ENCODE results near the gene ALDOB. TPM values are rescaled to one million over a fixed set of nuclear protein-coding genes. Genes with fewer than 3 reads are reported as not detected.

Gene ALDOB
- polyA plus RNA-seq (not detected in 2 replicates), polyA minus RNA-seq (not detected in 2 replicates)

DNA sequence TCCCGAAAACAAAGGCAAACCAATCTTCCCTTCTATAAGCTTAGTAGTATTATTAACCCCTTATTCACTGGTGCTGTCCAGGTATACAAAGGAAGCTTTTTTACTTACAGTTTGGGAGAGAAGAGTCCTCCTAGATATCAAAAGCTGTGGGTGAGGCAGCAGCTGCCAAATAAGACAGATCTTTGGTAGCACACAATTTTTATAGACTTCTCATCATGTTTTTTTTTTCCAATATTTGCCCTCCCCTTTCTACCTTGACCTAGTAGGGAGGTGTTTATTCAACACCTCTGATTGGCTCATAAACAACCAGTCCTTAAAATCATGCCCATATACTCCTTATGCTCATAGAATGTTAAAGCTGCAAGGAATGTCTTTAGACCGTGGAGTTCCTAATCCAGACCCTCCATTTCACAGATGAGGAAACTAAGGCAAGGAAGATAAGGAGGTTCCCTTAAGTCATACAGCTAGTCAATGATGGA, at the start of gene ALDOB:
ALDOB (minus strand) TSS at position 174 of the 479 bp plus-strand sequence. CDS start 4,887 bp downstream, outside the sequence.
- no peak within 1 kb of the TSS for H3K4me3 ChIP-seq (ENCODE audit: low read length)
- H3K36me3 ChIP-seq (ENCODE audit: insufficient read depth, low read length) = no peaks in the 10 kb centered on the region
- H3K4me2 ChIP-seq (ENCODE audit: low read length) = no peak within 1 kb of the TSS
- H4K20me1 ChIP-seq (ENCODE audit: insufficient read depth) = no peaks in the 10 kb centered on the region
- no peaks in the 10 kb centered on the region for H3K79me2 ChIP-seq (replicated peaks; ENCODE audit: insufficient read depth, low read length)
- no peak within 1 kb of the TSS for H3K27ac ChIP-seq (ENCODE audit: low read length)
- no peak within 1 kb of the TSS for H3K9ac ChIP-seq (ENCODE audit: low read length)
- H3K9me3 ChIP-seq (ENCODE audit: low read length) = no peaks in the 10 kb centered on the region
- TF ChIP-seq SMC3 (conservative IDR thresholded peaks at IDR 0.05; ENCODE audit: poor library complexity) (no peak), POLR2AphosphoS5 (IDR thresholded peaks at IDR 0.05) (no peak), EP300 (conservative IDR thresholded peaks at IDR 0.05; ENCODE audit: poor library complexity, severe bottlenecking) (no peak), EZH2 (IDR thresholded peaks at IDR 0.05; ENCODE audit: borderline replicate concordance, insufficient read depth, low read length, poor library complexity, severe bottlenecking) (no peak), TAF1 (IDR thresholded peaks at IDR 0.05; ENCODE audit: low read depth) (no peak), MXI1 (conservative IDR thresholded peaks at IDR 0.05; ENCODE audit: poor library complexity, severe bottlenecking) (no peak), RAD21 (conservative IDR thresholded peaks at IDR 0.05) (no peak)
- TF ChIP-seq, protein P1, sequence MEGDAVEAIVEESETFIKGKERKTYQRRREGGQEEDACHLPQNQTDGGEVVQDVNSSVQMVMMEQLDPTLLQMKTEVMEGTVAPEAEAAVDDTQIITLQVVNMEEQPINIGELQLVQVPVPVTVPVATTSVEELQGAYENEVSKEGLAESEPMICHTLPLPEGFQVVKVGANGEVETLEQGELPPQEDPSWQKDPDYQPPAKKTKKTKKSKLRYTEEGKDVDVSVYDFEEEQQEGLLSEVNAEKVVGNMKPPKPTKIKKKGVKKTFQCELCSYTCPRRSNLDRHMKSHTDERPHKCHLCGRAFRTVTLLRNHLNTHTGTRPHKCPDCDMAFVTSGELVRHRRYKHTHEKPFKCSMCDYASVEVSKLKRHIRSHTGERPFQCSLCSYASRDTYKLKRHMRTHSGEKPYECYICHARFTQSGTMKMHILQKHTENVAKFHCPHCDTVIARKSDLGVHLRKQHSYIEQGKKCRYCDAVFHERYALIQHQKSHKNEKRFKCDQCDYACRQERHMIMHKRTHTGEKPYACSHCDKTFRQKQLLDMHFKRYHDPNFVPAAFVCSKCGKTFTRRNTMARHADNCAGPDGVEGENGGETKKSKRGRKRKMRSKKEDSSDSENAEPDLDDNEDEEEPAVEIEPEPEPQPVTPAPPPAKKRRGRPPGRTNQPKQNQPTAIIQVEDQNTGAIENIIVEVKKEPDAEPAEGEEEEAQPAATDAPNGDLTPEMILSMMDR (IDR thresholded peaks at IDR 0.05; ENCODE audit: poor library complexity, severe bottlenecking) = no peak
- TF ChIP-seq, protein P2, sequence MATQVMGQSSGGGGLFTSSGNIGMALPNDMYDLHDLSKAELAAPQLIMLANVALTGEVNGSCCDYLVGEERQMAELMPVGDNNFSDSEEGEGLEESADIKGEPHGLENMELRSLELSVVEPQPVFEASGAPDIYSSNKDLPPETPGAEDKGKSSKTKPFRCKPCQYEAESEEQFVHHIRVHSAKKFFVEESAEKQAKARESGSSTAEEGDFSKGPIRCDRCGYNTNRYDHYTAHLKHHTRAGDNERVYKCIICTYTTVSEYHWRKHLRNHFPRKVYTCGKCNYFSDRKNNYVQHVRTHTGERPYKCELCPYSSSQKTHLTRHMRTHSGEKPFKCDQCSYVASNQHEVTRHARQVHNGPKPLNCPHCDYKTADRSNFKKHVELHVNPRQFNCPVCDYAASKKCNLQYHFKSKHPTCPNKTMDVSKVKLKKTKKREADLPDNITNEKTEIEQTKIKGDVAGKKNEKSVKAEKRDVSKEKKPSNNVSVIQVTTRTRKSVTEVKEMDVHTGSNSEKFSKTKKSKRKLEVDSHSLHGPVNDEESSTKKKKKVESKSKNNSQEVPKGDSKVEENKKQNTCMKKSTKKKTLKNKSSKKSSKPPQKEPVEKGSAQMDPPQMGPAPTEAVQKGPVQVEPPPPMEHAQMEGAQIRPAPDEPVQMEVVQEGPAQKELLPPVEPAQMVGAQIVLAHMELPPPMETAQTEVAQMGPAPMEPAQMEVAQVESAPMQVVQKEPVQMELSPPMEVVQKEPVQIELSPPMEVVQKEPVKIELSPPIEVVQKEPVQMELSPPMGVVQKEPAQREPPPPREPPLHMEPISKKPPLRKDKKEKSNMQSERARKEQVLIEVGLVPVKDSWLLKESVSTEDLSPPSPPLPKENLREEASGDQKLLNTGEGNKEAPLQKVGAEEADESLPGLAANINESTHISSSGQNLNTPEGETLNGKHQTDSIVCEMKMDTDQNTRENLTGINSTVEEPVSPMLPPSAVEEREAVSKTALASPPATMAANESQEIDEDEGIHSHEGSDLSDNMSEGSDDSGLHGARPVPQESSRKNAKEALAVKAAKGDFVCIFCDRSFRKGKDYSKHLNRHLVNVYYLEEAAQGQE (IDR thresholded peaks at IDR 0.05; ENCODE audit: borderline replicate concordance) = no peak
- H3F3A ChIP-seq (ENCODE audit: insufficient read depth, low read length, poor library complexity, severe bottlenecking) = no peaks in the 10 kb centered on the region
- no peaks in the 10 kb centered on the region for H3K9me2 ChIP-seq (ENCODE audit: insufficient read depth, low read length)
- H3K27me3 ChIP-seq (ENCODE audit: insufficient read depth, low read depth, low read length) = no peaks in the 10 kb centered on the region
- no peak within 1 kb of the TSS for H2AFZ ChIP-seq (ENCODE audit: low read depth, low read length)

DNA sequence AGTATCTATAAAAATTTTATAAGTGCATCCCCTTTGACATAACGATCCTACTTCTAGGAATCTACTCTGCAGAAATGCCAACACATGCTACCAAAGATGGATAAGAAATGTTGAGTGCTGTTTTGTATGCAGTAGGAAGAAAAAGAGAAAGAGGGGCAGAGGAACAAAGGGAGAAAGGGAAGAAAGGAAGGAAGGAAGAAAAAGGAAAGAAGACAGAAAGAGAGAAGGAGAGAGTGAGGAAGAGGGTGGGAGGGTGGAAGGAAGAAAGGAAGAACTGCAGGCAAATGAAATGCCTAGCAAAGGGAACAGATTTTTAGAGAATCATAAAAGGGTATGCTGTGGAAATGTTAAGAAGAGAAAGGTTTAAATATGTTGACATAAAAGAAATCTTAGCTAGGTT, 48.5 kb upstream of the ALDOB start:
- Histone ChIP-seq H2AFZ (ENCODE audit: low read depth, low read length) (no peak overlapping the region), H3K9me2 (ENCODE audit: insufficient read depth, low read length) (no peaks in the 10 kb centered on the region), H4K20me1 (ENCODE audit: insufficient read depth) (no peaks in the 10 kb centered on the region), H3K27me3 (ENCODE audit: insufficient read depth, low read depth, low read length) (peaks cover 11% of the 10 kb centered on the region), H3K4me3 (ENCODE audit: low read length) (no peak overlapping the region), H3K4me2 (ENCODE audit: low read length) (no peak overlapping the region), H3K79me2 (replicated peaks; ENCODE audit: insufficient read depth, low read length) (peaks cover 5% of the 10 kb centered on the region), H3K27ac (ENCODE audit: low read length) (no peak overlapping the region), H3K36me3 (ENCODE audit: insufficient read depth, low read length) (no peaks in the 10 kb centered on the region), H3K9ac (ENCODE audit: low read length) (no peak overlapping the region), H3K9me3 (ENCODE audit: low read length) (no peaks in the 10 kb centered on the region), H3F3A (ENCODE audit: insufficient read depth, low read length, poor library complexity, severe bottlenecking) (no peaks in the 10 kb centered on the region)
- TF ChIP-seq SMC3 (conservative IDR thresholded peaks at IDR 0.05; ENCODE audit: poor library complexity) (no peak), TAF1 (IDR thresholded peaks at IDR 0.05; ENCODE audit: low read depth) (no peak), EP300 (conservative IDR thresholded peaks at IDR 0.05; ENCODE audit: poor library complexity, severe bottlenecking) (no peak), EZH2 (IDR thresholded peaks at IDR 0.05; ENCODE audit: borderline replicate concordance, insufficient read depth, low read length, poor library complexity, severe bottlenecking) (no peak), POLR2AphosphoS5 (IDR thresholded peaks at IDR 0.05) (no peak), RAD21 (conservative IDR thresholded peaks at IDR 0.05) (no peak), MXI1 (conservative IDR thresholded peaks at IDR 0.05; ENCODE audit: poor library complexity, severe bottlenecking) (no peak)
- TF ChIP-seq, protein P1 (IDR thresholded peaks at IDR 0.05; ENCODE audit: poor library complexity, severe bottlenecking) = no peak
- TF ChIP-seq, protein P2 (IDR thresholded peaks at IDR 0.05; ENCODE audit: borderline replicate concordance) = no peak

All from neural cell (in vitro differentiated cells).